H1 (cell line): ENCODE results near the gene BEAN1. TPM values are rescaled to one million over a fixed set of nuclear protein-coding genes. Genes with fewer than 3 reads are reported as not detected.

Experiments
- CTCF ChIA-PET: fragments of 300-600 bp; sonication (Branson Sonifier 250); formaldehyde crosslinking; loops from one replicate; lab custom pipeline; 2021; ENCODE audit not compliant: partially characterized antibody; lab: Charles Lee
- POLR2A ChIA-PET: fragments of 300-600 bp; sonication (Branson Sonifier 250); formaldehyde crosslinking; loops from one replicate; lab custom pipeline; 2021; ENCODE audit warnings: inconsistent platforms; ENCODE audit not compliant: partially characterized antibody; lab: Charles Lee
- DNase-seq, 2 experiments: peaks; one replicate each; pipeline versions ENCODE4 v3.0.0 to v3.0.0-alpha.2; 2010 to 2022; ENCODE audit warnings: low spot score in 2 of 2, low read depth in 1 of 2, mixed read lengths in 1 of 2
- FAIRE-seq: peaks from 2 replicates; lab custom pipeline; 2011; peaks lifted over from hg19 to GRCh38; lab: Jason Lieb, UNC
- H2AFZ ChIP-seq: 2 replicates; pipeline ENCODE4 v1.8.1; 2012; ENCODE audit warnings: low read length, inconsistent platforms
- H2AK5ac ChIP-seq: 2 replicates; pipeline ENCODE4 v1.6.1; 2013; ENCODE audit warnings: low read depth, low read length
- H2BK120ac ChIP-seq: replicated peaks from 2 replicates; pipeline ENCODE3; 2013; ENCODE audit warnings: low read depth, low read length, inconsistent platforms
- H2BK12ac ChIP-seq: 2 replicates; pipeline ENCODE4 v1.6.1; 2013; ENCODE audit warnings: low read depth, low read length
- H2BK15ac ChIP-seq: 2 replicates; pipeline ENCODE4 v1.6.1; 2013; ENCODE audit warnings: low read length
- H2BK20ac ChIP-seq: 2 replicates; pipeline ENCODE4 v1.6.1; 2013; ENCODE audit warnings: low read length
- H2BK5ac ChIP-seq: 2 replicates; pipeline ENCODE4 v1.6.1; 2013; ENCODE audit warnings: low read depth, low read length
- H3K14ac ChIP-seq: 2 replicates; pipeline ENCODE4 v1.6.1; 2013; ENCODE audit warnings: inconsistent platforms; ENCODE audit not compliant: insufficient read length
- H3K18ac ChIP-seq: 2 replicates; pipeline ENCODE4 v1.6.1; 2013; ENCODE audit warnings: low read length; ENCODE audit errors: extremely low read depth
- H3K23ac ChIP-seq: 2 replicates; pipeline ENCODE4 v1.6.1; 2013; ENCODE audit warnings: inconsistent platforms; ENCODE audit not compliant: insufficient read length
- H3K23me2 ChIP-seq: 2 replicates; pipeline ENCODE4 v1.6.1; 2013; ENCODE audit warnings: low read depth, low read length
- H3K27ac ChIP-seq: 2 replicates; pipeline ENCODE4 v1.6.1; 2011; ENCODE audit warnings: low read depth, low read length, inconsistent platforms
- H3K27me3 ChIP-seq, 4 experiments: replicated peaks in 1 of 4; 1 replicate in 1 of 4; 2 replicates in 3 of 4; pipeline versions ENCODE4 v1.6.1 to v1.8.1; 2011 to 2013; ENCODE audit warnings: low read length in 3 of 4, mild to moderate bottlenecking in 3 of 4, inconsistent platforms in 2 of 4, mixed read lengths in 2 of 4, moderate library complexity in 1 of 4; ENCODE audit not compliant: control insufficient read depth in 3 of 4, insufficient read depth in 3 of 4; ENCODE audit errors: extremely low read depth in 1 of 4
- H3K36me3 ChIP-seq, 4 experiments: 2 replicates each; pipeline versions ENCODE4 v1.6.1 to v1.8.1; 2011 to 2013; ENCODE audit warnings: mild to moderate bottlenecking in 4 of 4, low read length in 3 of 4, moderate library complexity in 2 of 4, control low read depth in 1 of 4, inconsistent platforms in 1 of 4; ENCODE audit not compliant: insufficient read depth in 4 of 4, control insufficient read depth in 2 of 4
- H3K4ac ChIP-seq: replicated peaks from 2 replicates; pipeline ENCODE3; 2013; ENCODE audit warnings: low read length, low read depth, mixed read lengths, inconsistent platforms; ENCODE audit not compliant: insufficient read length
- H3K4me1 ChIP-seq, 4 experiments: replicated peaks in 1 of 4; 1 replicate in 1 of 4; 2 replicates in 3 of 4; pipeline versions ENCODE4 v1.6.1 to v1.8.1; 2011 to 2013; ENCODE audit warnings: low read length in 3 of 4, inconsistent platforms in 2 of 4, mixed read lengths in 1 of 4; ENCODE audit not compliant: insufficient read depth in 4 of 4, control insufficient read depth in 3 of 4
- H3K4me2 ChIP-seq, 2 experiments: 2 replicates each; pipeline versions ENCODE4 v1.6.1 to v1.8.1; 2011 to 2013; ENCODE audit warnings: low read depth in 2 of 2, low read length in 2 of 2, control low read depth in 1 of 2, inconsistent platforms in 1 of 2, mild to moderate bottlenecking in 1 of 2; ENCODE audit not compliant: insufficient read depth in 1 of 2
- H3K4me3 ChIP-seq, 4 experiments: fragments of 200-600, 300-600 bp in 1 of 4; sonication (generic), shearing (Covaris generic), sonication (Bioruptor Twin) in 1 of 4; 2 replicates each; pipeline versions ENCODE4 v1.5.1 to v1.8.1; 2011 to 2016; ENCODE audit warnings: low read length in 4 of 4, low read depth in 3 of 4, control low read depth in 2 of 4, inconsistent platforms in 2 of 4, mild to moderate bottlenecking in 2 of 4, mixed read lengths in 1 of 4, moderate library complexity in 1 of 4; ENCODE audit not compliant: insufficient read depth in 2 of 4; ENCODE audit errors: extremely low read depth in 1 of 4
- H3K56ac ChIP-seq: replicated peaks from 2 replicates; pipeline ENCODE3; 2013; ENCODE audit warnings: low read depth, mild to moderate bottlenecking, mixed read lengths, low read length, inconsistent platforms; ENCODE audit not compliant: insufficient read length
- H3K79me1 ChIP-seq: 2 replicates; pipeline ENCODE4 v1.6.1; 2013; ENCODE audit warnings: low read depth, low read length, control low read depth
- H3K79me2 ChIP-seq, 2 experiments: 2 replicates each; pipeline versions ENCODE4 v1.6.1 to v1.8.1; 2012 to 2013; ENCODE audit warnings: low read length in 2 of 2, mild to moderate bottlenecking in 2 of 2, inconsistent platforms in 1 of 2; ENCODE audit not compliant: insufficient read depth in 2 of 2, control insufficient read depth in 1 of 2
- H3K9ac ChIP-seq, 4 experiments: replicated peaks in 1 of 4; 1 replicate in 1 of 4; 2 replicates in 3 of 4; pipeline versions ENCODE4 v1.6.1 to v1.8.1; 2011 to 2013; ENCODE audit warnings: low read depth in 3 of 4, low read length in 3 of 4, control low read depth in 2 of 4, mild to moderate bottlenecking in 2 of 4, moderate library complexity in 2 of 4, inconsistent platforms in 1 of 4; ENCODE audit errors: extremely low read depth in 1 of 4
- H3K9me3 ChIP-seq, 2 experiments: 2 replicates each; pipeline versions ENCODE4 v1.6.1 to v1.8.1; 2012 to 2013; ENCODE audit warnings: mild to moderate bottlenecking in 2 of 2, moderate library complexity in 2 of 2, control low read depth in 1 of 2, inconsistent platforms in 1 of 2, low read depth in 1 of 2, low read length in 1 of 2, mixed read lengths in 1 of 2; ENCODE audit not compliant: insufficient read depth in 2 of 2
- H4K20me1 ChIP-seq, 2 experiments: replicated peaks in 1 of 2; 2 replicates each; pipeline versions ENCODE3 to v1.8.1; 2011 to 2013; ENCODE audit warnings: inconsistent platforms in 2 of 2, low read length in 2 of 2, mild to moderate bottlenecking in 1 of 2; ENCODE audit not compliant: insufficient read depth in 2 of 2, control insufficient read depth in 1 of 2
- H4K5ac ChIP-seq: 2 replicates; pipeline ENCODE4 v1.6.1; 2013; ENCODE audit warnings: low read length, low read depth, mixed read lengths, inconsistent platforms; ENCODE audit not compliant: insufficient read length
- H4K8ac ChIP-seq: 2 replicates; pipeline ENCODE4 v1.8.0; 2013; ENCODE audit warnings: mild to moderate bottlenecking, moderate library complexity, low read length, inconsistent platforms; ENCODE audit not compliant: insufficient read depth; ENCODE audit errors: extremely low read depth
- H4K91ac ChIP-seq: replicated peaks from 2 replicates; pipeline ENCODE3; 2013; ENCODE audit warnings: low read length, mixed read lengths, inconsistent platforms; ENCODE audit not compliant: insufficient read length
- TCF12 ChIP-seq: IDR thresholded peaks from 2 replicates; pipeline ENCODE4 v1.6.1; 2011; ENCODE audit warnings: low read depth, mild to moderate bottlenecking, low read length
- WGBS, 2 experiments: shearing (Covaris generic) in 1 of 2; methylation state at CpG; one replicate each; pipeline versions ENCODE4 v1.1.6 to v1.1.7; 2013 to 2015; ENCODE audit warnings: low lambda C conversion rate in 2 of 2, mixed read lengths in 2 of 2, inconsistent platforms in 1 of 2, low coverage in 1 of 2, missing lambda C conversion rate in 1 of 2; ENCODE audit not compliant: insufficient replicate concordance in 2 of 2, insufficient coverage in 1 of 2, insufficient read length in 1 of 2; ENCODE audit errors: extremely low coverage in 1 of 2, missing lambda C conversion rate in 1 of 2; 5-methylcytosine and 5-hydroxymethylcytosine counted together
- polyA plus RNA-seq, 7 experiments: library from polyadenylated mRNA; depleted of rRNA in 3 of 7; stranded (reverse) in 5 of 7; unstranded in 2 of 7; fragments of >200 nt in 5 of 7; fragments of 200-250 nt in 2 of 7; gene quantifications; 1 replicate in 5 of 7; 2 replicates in 1 of 7; 4 replicates in 1 of 7; pipeline versions ENCODE4 v1.2.1 to v1.2.3, GENCODE V29; 2011 to 2013; ENCODE audit warnings: missing spikeins in 2 of 7, mixed read lengths in 2 of 7
- total RNA-seq: library from RNA; stranded (reverse); fragmentation: NEBNext Ultra II Directional; extraction: Animal tissue kit (Norgen Biotek cat#: 25700); gene quantifications from 2 replicates; pipeline ENCODE4 v1.2.1, GENCODE V29; 2021

BEAN1 gene
- total and polyA plus RNA-seq, 2 of the 8 experiments (the other 6 are each of a cell fraction or from before 2014, with no cell fraction given) = 0.08 TPM; not detected in 1

DNA sequence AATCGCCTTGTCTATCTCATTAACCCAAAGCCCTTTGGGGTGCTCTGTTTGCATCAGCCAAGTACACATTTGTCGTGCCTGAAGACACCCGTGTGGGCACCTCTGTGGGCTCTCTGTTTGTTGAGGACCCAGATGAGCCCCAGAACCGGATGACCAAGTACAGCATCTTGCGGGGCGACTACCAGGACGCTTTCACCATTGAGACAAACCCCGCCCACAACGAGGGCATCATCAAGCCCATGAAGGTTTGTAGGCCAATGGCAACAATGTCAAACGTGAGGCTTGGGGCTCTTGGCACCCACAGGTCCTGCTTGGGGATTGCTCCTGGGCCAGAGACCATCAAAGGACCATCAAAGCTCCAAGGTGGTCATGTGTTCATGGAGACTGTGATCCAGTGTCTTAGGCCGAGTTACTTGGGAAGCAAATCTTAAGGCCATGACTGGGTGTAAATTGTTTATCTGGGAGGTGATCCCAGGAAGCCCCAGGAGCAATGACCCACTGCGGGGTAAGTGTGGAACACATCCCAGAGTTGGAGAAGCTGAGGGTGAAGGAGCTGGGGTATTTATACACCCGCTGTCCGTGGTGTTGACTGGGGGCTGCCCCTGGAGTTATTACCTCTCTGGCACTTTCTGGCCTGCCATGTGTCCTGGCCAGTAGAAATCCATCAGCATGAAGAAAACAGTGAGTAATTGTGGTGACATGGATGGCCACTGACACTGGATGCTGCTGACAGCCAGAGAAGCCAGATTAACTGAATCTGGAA, 36.6 kb upstream of the BEAN1 start:
- 87% methylated on average over 14 of the region's 14 CpGs; no CpG with 5 or more reads in 1 of the 2 experiments for WGBS, 2 experiments

More for the DNA sequence above, 36.6 kb upstream of the BEAN1 start:
- Histone ChIP-seq H2BK5ac (no peak overlapping the region), H3K4me2 (no peak overlapping the region), H2BK15ac (no peak overlapping the region), H4K8ac (no peak overlapping the region), H3K9ac (no peak overlapping the region), H3K79me2 (no peaks in the 10 kb centered on the region), H3K4me3 (no peak overlapping the region), H3K4me1 (no peaks in the 10 kb centered on the region), H4K5ac (no peak overlapping the region), H3K27me3 (no peaks in the 10 kb centered on the region), H2BK20ac (no peak overlapping the region), H3K27ac (no peak overlapping the region), H3K18ac (no peak overlapping the region), H2BK120ac (no peak overlapping the region), H2BK12ac (no peak overlapping the region), H3K79me1 (no peaks in the 10 kb centered on the region), H3K23me2 (no peaks in the 10 kb centered on the region; the same call in 1 of the 2 replicates), H2AK5ac (no peak overlapping the region), H3K56ac (no peak overlapping the region), H3K36me3 (no peaks in the 10 kb centered on the region), H4K91ac (no peak overlapping the region), H3K9me3 (no peaks in the 10 kb centered on the region), H4K20me1 (no peaks in the 10 kb centered on the region), H3K4ac (no peak overlapping the region), H3K23ac (no peak overlapping the region), H2AFZ (no peak overlapping the region), H3K14ac (no peak overlapping the region)
- no peak for DNase-seq
- TF ChIP-seq TCF12 = no peak
- no peak for FAIRE-seq
- POLR2A ChIA-PET = interaction anchor here (0.7 kb wide), 1 partner anchor 10 kb away, joined by 3 read pairs; no protein-coding TSS in a partner anchor
- CTCF ChIA-PET = interaction anchor here (0.7 to 2.2 kb wide), 4 partner anchors 17 to 49 kb away, joined by 3 to 10 read pairs (median 3); no protein-coding TSS in a partner anchor
